Duodenal mucosa (tissue), 2 donors: Measurements from ENCODE around the gene MAGI2.

Experiments used
- H3K27ac ChIP-seq: one replicate; pipeline ENCODE4 v1.7.0; 2013; ENCODE audit warnings: low read depth, low read length
- H3K27me3 ChIP-seq, 2 donors: one replicate each; pipeline ENCODE4 v1.7.0; 2013; ENCODE audit warnings: low read length in 2 of 2, control low read depth in 1 of 2; ENCODE audit not compliant: insufficient read depth in 2 of 2, control insufficient read depth in 1 of 2
- H3K36me3 ChIP-seq, 2 donors: one replicate each; pipeline ENCODE4 v1.7.0; 2013; ENCODE audit warnings: low read length in 2 of 2, control low read depth in 1 of 2; ENCODE audit not compliant: insufficient read depth in 2 of 2, control insufficient read depth in 1 of 2
- H3K4me1 ChIP-seq, 2 donors: one replicate each; pipeline ENCODE4 v1.7.0; 2013; ENCODE audit warnings: low read length in 2 of 2, control low read depth in 1 of 2; ENCODE audit not compliant: insufficient read depth in 2 of 2, control insufficient read depth in 1 of 2
- H3K4me3 ChIP-seq, 2 donors: one replicate each; pipeline ENCODE4 v1.7.0; 2013; ENCODE audit warnings: low read length in 2 of 2, low read depth in 1 of 2
- H3K9ac ChIP-seq, 2 donors: one replicate each; pipeline ENCODE4 v1.7.0; 2013; ENCODE audit warnings: low read length in 2 of 2, low read depth in 1 of 2
- H3K9me3 ChIP-seq, 2 donors: one replicate each; pipeline ENCODE4 v1.7.0; 2013; ENCODE audit warnings: low read length in 2 of 2, control low read depth in 1 of 2; ENCODE audit not compliant: control insufficient read depth in 1 of 2

The MAGI2 gene

GRCh38 chr7:78762625-78763024 is 690.8 kb downstream of the MAGI2 start:
- H3K4me3 ChIP-seq: no peak overlapping the region
- H3K9me3 ChIP-seq: no peaks in the 10 kb centered on the region
- no peaks in the 10 kb centered on the region for H3K27me3 ChIP-seq
- H3K9ac ChIP-seq: no peak overlapping the region
- no peak overlapping the region for H3K27ac ChIP-seq
- no peaks in the 10 kb centered on the region for H3K4me1 ChIP-seq
- no peaks in the 10 kb centered on the region for H3K36me3 ChIP-seq

GRCh38 chr7:78760620-78761355 is 692.7 kb downstream of the MAGI2 start:
- Histone ChIP-seq H3K9ac (no peak overlapping the region), H3K27ac (no peak overlapping the region), H3K36me3 (no peaks in the 10 kb centered on the region), H3K4me3 (no peak overlapping the region), H3K4me1 (no peaks in the 10 kb centered on the region), H3K27me3 (no peaks in the 10 kb centered on the region), H3K9me3 (no peaks in the 10 kb centered on the region)

GRCh38 chr7:78752554-78752953 is 700.9 kb downstream of the MAGI2 start:
- H3K27me3 ChIP-seq: no peaks in the 10 kb centered on the region
- H3K4me3 ChIP-seq: no peak overlapping the region
- H3K9ac ChIP-seq: no peak overlapping the region
- H3K4me1 ChIP-seq: no peaks in the 10 kb centered on the region
- no peak overlapping the region for H3K27ac ChIP-seq
- H3K9me3 ChIP-seq: no peaks in the 10 kb centered on the region
- H3K36me3 ChIP-seq: no peaks in the 10 kb centered on the region

DNA sequence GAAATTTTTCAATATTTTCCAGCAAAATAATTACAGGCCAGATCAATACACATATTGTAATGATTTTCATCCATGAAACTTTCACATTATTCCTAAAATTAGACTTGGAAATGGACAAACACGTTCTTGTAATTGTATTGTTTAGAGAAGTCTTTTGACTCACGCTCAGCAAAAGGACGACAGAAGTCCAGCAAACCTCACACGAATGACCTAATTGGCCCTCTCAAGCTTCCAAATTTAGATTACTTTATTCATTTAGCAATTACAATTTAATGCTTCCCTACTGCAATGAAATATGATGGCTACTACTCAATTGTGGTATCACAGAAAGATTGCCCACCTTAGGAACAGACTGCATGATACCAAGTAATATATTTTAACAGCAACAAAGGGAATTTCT is 702.2 kb downstream of the MAGI2 start:
- Histone ChIP-seq H3K27ac (no peak overlapping the region), H3K36me3 (no peaks in the 10 kb centered on the region), H3K9me3 (no peaks in the 10 kb centered on the region)

DNA sequence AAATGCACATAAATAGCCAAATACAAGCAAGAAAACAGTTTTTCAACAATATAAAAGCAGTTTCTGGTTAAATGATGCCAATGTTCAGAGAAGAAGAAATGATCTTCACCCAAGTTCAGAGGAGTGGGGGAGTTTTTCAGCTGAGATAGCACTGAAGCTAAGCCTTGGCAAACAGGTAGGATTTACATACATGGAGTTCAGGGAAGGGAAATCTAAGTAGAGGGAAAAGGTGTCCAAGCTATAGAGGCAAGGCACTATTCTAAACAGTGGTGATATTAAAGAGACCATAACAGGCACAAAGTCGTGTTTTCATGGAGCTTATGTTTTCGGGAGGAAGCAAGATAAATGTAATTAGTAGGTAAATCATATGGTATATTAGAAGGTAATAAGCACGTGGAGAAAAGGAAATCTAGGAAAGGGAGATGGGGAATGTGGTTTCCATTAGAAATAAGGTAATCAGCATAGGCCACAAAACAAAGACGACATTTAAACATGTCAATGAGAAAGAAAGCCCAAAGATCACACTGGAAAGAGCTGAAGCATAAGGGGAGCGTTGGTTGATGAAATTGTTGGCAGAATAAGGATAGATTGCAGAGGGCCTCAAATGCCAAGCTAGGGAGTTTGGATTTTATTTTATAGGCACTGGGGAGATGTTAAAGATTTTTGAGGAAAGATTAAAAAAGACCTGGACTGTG is 704.3 kb downstream of the MAGI2 start:
- Histone ChIP-seq H3K4me1 (no peaks in the 10 kb centered on the region), H3K36me3 (no peaks in the 10 kb centered on the region), H3K9ac (no peak overlapping the region), H3K27ac (no peak overlapping the region), H3K9me3 (no peaks in the 10 kb centered on the region), H3K27me3 (no peaks in the 10 kb centered on the region), H3K4me3 (no peak overlapping the region)

More for the DNA sequence above, 702.2 kb downstream of the MAGI2 start:
- no peak overlapping the region for H3K4me3 ChIP-seq
- no peak overlapping the region for H3K9ac ChIP-seq
- H3K4me1 ChIP-seq: no peaks in the 10 kb centered on the region
- H3K27me3 ChIP-seq: no peaks in the 10 kb centered on the region

DNA sequence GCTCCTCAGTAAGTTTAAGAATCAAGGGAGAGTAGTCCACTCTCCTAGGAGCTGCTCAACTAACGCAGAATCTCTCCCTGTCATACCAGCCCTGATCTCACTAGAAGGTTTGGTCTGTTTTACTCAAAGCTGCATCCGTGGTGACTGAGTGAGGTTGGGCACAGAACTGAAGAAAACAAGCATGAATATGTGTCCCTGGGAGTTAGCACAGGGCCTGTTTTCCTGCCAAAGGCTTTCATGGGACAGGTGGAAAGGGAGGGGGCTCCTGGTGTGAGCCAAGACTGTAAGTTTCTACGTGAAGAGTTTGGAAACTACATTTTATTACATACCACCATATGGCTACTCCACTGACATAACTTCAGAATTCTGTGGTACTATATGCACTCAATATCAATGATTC is 705.9 kb downstream of the MAGI2 start:
- Histone ChIP-seq H3K9me3 (no peaks in the 10 kb centered on the region), H3K4me3 (no peak overlapping the region), H3K27ac (no peak overlapping the region), H3K9ac (no peak overlapping the region), H3K36me3 (no peaks in the 10 kb centered on the region), H3K4me1 (no peaks in the 10 kb centered on the region), H3K27me3 (no peaks in the 10 kb centered on the region)

DNA sequence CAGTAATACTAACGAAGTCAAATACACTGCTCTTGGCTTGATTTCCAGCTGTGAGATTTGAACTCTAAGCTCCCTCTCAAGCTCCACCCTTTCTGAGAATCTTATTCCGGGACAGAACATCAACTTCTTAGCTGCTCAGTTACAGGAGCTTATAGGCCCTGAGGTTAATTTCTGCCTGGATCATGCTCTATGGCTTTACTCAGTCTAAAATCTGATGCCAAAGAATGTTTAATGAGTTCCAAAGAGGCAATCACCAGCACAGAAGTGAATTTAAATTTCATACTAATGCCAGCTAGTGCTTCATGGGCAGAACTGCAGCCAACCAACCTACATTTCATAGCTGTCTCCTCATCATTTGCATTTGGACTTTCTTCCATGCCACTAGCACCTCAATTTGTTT is 707.2 kb downstream of the MAGI2 start:
- Histone ChIP-seq H3K9me3 (no peaks in the 10 kb centered on the region), H3K27ac (no peak overlapping the region), H3K4me3 (no peak overlapping the region), H3K36me3 (no peaks in the 10 kb centered on the region), H3K9ac (no peak overlapping the region), H3K4me1 (no peaks in the 10 kb centered on the region), H3K27me3 (no peaks in the 10 kb centered on the region)

- H3K9me3 ChIP-seq: no peaks in the 10 kb centered on the region
- no peak overlapping the region for H3K4me3 ChIP-seq
- H3K9ac ChIP-seq: no peak overlapping the region
- H3K27me3 ChIP-seq: no peaks in the 10 kb centered on the region
- no peaks in the 10 kb centered on the region for H3K4me1 ChIP-seq
- no peaks in the 10 kb centered on the region for H3K36me3 ChIP-seq
- no peak overlapping the region for H3K27ac ChIP-seq
These were observed 710.8 kb downstream of the MAGI2 start for GRCh38 chr7:78742694-78743093.

DNA sequence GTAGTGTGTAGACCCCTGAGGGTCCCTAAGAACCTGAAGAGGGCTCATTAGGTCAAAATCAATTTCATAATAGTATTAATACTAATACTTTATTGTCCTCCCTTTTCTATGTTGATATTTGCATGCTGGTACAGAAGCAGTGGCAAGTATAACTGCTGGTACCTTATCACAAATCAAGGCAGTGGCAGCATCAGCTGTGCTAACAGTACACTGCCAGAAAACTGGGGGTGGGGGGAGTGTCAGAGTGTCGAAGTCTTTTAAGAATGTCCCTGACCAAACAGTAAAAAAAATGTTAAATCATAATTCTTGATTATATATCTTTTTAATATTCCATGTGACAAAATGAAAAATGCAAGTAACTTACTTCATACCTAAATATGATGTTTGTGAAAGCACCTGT is 716.9 kb downstream of the MAGI2 start:
- Histone ChIP-seq H3K27ac (no peak overlapping the region), H3K27me3 (no peaks in the 10 kb centered on the region), H3K4me1 (no peaks in the 10 kb centered on the region), H3K4me3 (no peak overlapping the region), H3K9ac (no peak overlapping the region), H3K36me3 (no peaks in the 10 kb centered on the region), H3K9me3 (no peaks in the 10 kb centered on the region)

GRCh38 chr7:78734626-78735025 is 718.8 kb downstream of the MAGI2 start:
- Histone ChIP-seq H3K9ac (no peak overlapping the region), H3K27me3 (no peaks in the 10 kb centered on the region), H3K4me1 (no peaks in the 10 kb centered on the region), H3K36me3 (no peaks in the 10 kb centered on the region), H3K27ac (no peak overlapping the region), H3K4me3 (no peak overlapping the region), H3K9me3 (no peaks in the 10 kb centered on the region)
